ENCODE measurements around the gene ACTL8.

Gene ACTL8

DNA sequence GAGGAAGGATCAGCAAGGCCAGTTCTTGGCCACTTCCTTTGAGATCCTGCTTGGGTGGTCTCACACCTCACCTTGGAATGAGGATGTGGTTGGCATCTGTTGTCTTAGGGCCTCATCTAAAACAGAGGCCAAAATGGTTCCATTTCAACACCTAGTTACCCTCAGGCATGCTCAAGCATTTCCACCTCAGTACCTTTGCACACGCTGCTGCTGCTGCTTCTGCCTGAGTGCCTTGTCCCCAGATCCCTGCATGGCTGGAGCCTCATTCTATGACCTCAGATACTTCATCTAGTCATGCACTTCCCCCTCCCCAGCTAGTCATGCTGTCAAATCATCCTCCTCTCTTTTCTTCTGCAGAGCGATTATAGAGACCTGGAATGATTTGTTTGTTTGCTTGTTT is 86.8 kb downstream of the ACTL8 start:
- DNase-seq (ENCODE audit: low read depth in 3 of 3, low spot score in 1 of 3): no peak

DNA sequence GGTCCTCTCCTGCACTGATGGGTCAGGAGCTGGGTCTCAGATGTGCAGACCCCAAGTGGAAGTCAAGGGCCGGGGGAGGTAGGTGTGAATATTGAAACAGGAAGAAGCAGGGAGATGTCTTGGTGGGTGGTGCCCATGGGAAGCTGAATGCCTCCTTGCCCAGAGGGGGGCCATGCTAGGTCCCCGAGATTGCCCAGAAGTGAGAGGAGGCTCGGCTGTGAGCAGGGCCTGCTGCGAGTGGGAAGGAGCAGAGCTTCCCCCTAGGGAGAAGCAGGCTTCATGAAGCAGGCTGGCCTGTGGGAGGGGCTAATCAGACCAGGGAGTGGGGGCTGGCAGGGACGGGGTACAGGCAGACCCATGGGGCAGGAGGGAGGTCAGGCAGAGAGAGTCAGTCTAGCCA is 87.6 kb downstream of the ACTL8 start:
- no peak for DNase-seq (ENCODE audit: low read depth in 3 of 3, low spot score in 1 of 3)

DNA sequence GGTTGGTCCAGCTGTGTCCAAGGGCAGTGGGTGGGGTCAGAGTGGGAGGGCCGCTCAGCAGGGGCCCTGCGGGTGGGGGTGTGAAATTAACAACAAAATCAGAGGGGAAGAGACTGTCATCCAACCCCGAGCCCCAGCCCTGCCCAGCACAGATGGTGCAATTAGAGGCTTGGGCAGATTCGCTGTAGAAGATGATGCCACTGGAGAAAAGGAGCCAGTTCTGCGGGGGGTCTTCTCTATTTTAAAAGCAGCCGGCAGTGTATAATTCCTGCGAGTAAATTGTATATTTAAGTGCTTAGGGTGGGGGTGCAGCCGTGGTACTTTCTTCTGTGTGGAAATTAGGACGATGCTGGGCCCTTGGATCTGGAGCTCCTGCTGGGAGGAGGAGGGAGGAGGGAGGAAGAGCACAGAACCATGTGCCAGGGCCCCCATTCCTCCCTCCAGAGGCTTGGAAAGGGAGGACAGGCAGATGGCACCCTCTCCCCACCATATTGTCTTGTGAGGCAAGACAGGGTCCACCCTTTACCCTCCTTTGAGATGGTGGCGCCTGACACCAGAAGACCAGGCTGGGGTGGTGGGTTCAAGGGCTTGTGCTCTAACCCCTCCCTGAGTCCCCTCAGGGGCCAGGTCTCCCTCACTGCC is 89.2 kb downstream of the ACTL8 start:
- DNase-seq (ENCODE audit: low read depth in 3 of 3, low spot score in 1 of 3): no peak

GRCh38 chr1:17845583-17845982 is 90.5 kb downstream of the ACTL8 start:
- DNase-seq (ENCODE audit: low read depth in 3 of 3, low spot score in 1 of 3): no peak

- DNase-seq (ENCODE audit: low read depth in 3 of 3, low spot score in 1 of 3): no peak
Observed at GRCh38 chr1:17846341-17846740, 91.2 kb downstream of the ACTL8 start.

DNA sequence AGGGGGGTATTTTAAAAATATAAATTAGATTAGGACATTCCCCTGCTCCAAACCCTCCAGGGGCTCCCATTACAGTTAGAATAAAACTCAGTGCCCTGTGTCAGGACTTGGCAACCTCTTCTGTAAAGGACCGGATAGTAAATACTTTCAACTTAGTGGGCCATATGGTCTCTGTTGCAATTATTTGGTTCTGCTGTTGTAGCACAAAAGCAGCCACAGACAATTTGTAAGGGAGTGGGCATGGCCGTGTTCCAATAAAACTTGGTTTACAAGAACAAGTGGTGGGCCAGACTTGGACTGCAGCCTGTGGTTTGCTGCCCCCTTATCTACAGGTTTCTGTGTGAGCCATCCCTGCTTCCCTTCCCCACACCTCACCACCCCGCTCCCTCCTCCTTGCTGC is 92.0 kb downstream of the ACTL8 start:
- DNase-seq (ENCODE audit: low read depth in 3 of 3, low spot score in 1 of 3): no peak

DNA sequence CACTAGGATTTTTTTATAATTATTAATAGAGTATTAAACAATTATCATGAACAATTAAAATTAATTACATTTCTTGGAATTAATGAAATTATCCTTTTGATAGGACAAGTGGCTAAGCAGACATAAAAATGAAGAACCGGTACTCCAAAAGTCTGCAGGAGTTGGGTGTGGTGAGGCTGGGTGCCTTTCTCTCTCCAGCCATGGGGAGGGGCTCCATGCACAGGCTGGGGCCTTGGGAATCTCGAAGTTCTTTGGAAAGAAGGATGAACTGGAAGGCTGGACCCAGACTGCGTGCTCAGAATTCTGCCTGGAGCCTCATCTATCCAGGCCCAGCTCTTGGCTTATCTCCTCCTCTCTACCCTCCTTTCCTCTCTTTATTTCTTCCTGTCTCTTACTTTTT is 94.1 kb downstream of the ACTL8 start:
- no peak for DNase-seq (ENCODE audit: low read depth in 3 of 3, low spot score in 1 of 3)

DNA sequence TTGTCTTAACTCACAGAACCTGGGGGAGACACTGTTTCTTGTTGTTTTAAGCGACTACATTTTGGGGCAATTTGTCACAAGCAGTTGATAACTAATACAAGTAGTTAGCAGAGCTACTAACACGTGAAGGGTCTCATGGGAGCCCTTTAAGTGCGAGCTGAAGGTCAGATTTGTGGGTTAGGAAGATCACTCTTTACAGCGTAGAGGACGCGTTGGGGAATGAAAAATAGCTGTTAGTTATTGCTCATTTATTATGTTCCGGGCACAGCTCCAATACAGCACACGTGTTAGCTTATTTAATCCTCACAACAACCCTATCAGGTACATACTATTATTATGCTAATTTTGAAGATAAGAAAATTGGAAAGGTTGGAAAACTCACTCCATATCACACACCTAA is 95.9 kb downstream of the ACTL8 start:
- DNase-seq (ENCODE audit: low read depth in 3 of 3, low spot score in 1 of 3): no peak

- no peak for DNase-seq (ENCODE audit: low read depth in 3 of 3, low spot score in 1 of 3)
Observed at GRCh38 chr1:17852383-17852782, 97.2 kb downstream of the ACTL8 start.

DNA sequence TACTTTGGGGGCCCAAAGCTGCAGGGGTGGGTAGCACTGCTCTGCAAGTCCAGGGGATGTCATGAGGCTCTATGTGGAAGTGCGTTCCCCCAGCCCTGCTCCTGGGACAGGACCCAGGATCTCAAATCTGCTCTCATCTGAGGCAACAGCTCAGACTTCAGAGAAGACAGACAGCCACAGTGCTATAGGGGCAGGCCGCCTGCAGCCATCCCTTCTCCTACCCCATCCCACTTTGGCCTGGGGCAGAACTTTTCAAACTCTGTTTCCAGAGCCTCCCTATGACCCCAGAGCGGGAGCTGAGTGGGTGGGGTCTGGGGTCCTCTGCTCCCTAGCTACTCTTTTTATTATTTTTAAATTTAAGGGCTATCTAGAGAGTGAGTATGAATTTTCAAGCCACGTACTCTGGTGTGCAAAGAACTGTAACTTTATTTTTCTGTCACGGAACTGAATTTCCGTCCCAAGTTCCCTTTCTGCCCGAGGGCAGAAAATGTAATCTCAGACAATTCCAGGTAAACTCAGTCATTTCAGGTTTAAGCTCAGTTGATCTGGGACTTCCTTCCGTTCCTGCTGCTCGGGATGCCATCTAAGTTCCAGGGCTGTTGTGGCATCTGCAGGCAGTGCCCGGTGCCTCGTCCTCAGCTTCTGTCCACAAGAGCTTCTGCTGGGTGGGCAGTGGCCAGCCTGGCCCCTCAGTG is 98.3 kb downstream of the ACTL8 start:
- no peak for DNase-seq (ENCODE audit: low read depth in 3 of 3, low spot score in 1 of 3)

- no peak for DNase-seq (ENCODE audit: low read depth in 3 of 3, low spot score in 1 of 3)
Observed at GRCh38 chr1:17856496-17857108, 101.5 kb downstream of the ACTL8 start.

- no peak for DNase-seq (ENCODE audit: low read depth in 3 of 3, low spot score in 1 of 3)
Observed at GRCh38 chr1:17857109-17857499, 102.0 kb downstream of the ACTL8 start.

- DNase-seq (ENCODE audit: low read depth in 3 of 3, low spot score in 1 of 3): no peak
Observed at GRCh38 chr1:17857996-17858395, 102.9 kb downstream of the ACTL8 start.

- no peak for DNase-seq (ENCODE audit: low read depth in 3 of 3, low spot score in 1 of 3)
Observed at GRCh38 chr1:17860812-17861211, 105.7 kb downstream of the ACTL8 start.

GRCh38 chr1:17861685-17862084 is 106.6 kb downstream of the ACTL8 start:
- no peak for DNase-seq (ENCODE audit: low read depth in 3 of 3, low spot score in 1 of 3)

GRCh38 chr1:17862121-17862520 is 107.0 kb downstream of the ACTL8 start:
- no peak for DNase-seq (ENCODE audit: low read depth in 3 of 3, low spot score in 1 of 3)

GRCh38 chr1:17865912-17866739 is 111.0 kb downstream of the ACTL8 start:
- DNase-seq (ENCODE audit: low read depth in 3 of 3, low spot score in 1 of 3): no peak

- no peak for DNase-seq (ENCODE audit: low read depth in 3 of 3, low spot score in 1 of 3)
Observed at GRCh38 chr1:17866740-17867029, 111.6 kb downstream of the ACTL8 start.

GRCh38 chr1:17867470-17867869 is 112.3 kb downstream of the ACTL8 start:
- DNase-seq (ENCODE audit: low read depth in 3 of 3, low spot score in 1 of 3): no peak

DNA sequence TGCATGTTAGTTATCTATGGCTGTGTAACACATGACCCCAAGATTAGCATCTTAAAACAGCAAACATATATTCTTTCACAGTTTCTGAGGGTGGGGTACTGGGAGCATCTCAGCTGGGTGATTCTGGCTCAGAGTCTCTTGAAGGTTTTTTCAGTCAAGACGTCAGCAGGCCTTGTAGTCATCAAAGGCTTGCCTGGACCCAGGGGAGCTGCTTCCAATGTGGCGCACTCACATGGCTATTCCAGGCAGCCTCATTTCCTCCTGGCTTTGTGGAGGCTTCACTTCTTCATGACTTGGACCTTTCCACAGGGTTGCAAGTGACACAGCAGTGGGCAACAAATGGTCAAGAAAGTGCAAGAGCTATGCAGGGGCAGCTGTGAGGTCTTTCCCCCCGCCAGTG is 114.7 kb downstream of the ACTL8 start:
- no peak for DNase-seq (ENCODE audit: low read depth in 3 of 3, low spot score in 1 of 3)

GRCh38 chr1:17870679-17871078 is 115.5 kb downstream of the ACTL8 start:
- DNase-seq (ENCODE audit: low read depth in 3 of 3, low spot score in 1 of 3): no peak
